PC-9 (cell line): ENCODE data around the gene LRRC1. TPM values are rescaled to one million over a fixed set of nuclear protein-coding genes. Genes with fewer than 3 reads are reported as not detected.
A peak's percentile ranks its signal among the peaks of the same experiment; 100 is the strongest.

Source experiments
- BruUV-seq: library from RNA; stranded (reverse); fragments of 400-500 nt; replicated peaks from 2 replicates; lab custom pipeline; 2021; lab: Mats Ljungman, UMichigan
- CTCF ChIA-PET: fragments of 300-600 bp; sonication (Branson Sonifier 250); formaldehyde crosslinking; loops from one replicate; lab custom pipeline; 2022; ENCODE audit warnings: antibody characterized with exemption; lab: Charles Lee
- POLR2A ChIA-PET: fragments of 300-600 bp; sonication (Branson Sonifier 250); formaldehyde crosslinking; loops from one replicate; lab custom pipeline; 2022; ENCODE audit warnings: antibody characterized with exemption; ENCODE audit not compliant: unreplicated experiment; lab: Charles Lee
- DNase-seq, 2 experiments: peaks; one replicate each; pipeline versions ENCODE4 v3.0.0 to v3.0.0-alpha.2; 2015 to 2022; ENCODE audit warnings: mixed read lengths in 1 of 2
- H2AFZ ChIP-seq: fragments of 200-600 bp; sonication (generic); 2 replicates; pipeline ENCODE4 v1.8.1; 2017; ENCODE audit warnings: antibody characterized with exemption
- H3F3A ChIP-seq: fragments of 200-600 bp; sonication (generic); 2 replicates; pipeline ENCODE4 v1.8.1; 2017; ENCODE audit warnings: antibody characterized with exemption, mild to moderate bottlenecking, low read depth; ENCODE audit not compliant: insufficient read depth
- H3K27ac ChIP-seq: fragments of 200-600 bp; sonication (generic); 2 replicates; pipeline ENCODE4 v1.6.1; 2016; ENCODE audit warnings: mixed run types
- H3K27me3 ChIP-seq: fragments of 200-600 bp; sonication (generic); 2 replicates; pipeline ENCODE4 v1.6.1; 2016; ENCODE audit warnings: low read depth, mixed run types; ENCODE audit not compliant: insufficient read depth
- H3K36me3 ChIP-seq: fragments of 200-600 bp; sonication (generic); 2 replicates; pipeline ENCODE4 v1.6.1; 2016; ENCODE audit warnings: low read depth, mixed run types
- H3K4me1 ChIP-seq: fragments of 200-600 bp; sonication (generic); replicated peaks from 2 replicates; pipeline ENCODE4 v1.6.1; 2016; ENCODE audit warnings: mixed run types; ENCODE audit not compliant: insufficient read depth
- H3K4me2 ChIP-seq: fragments of 200-600 bp; sonication (generic); 2 replicates; pipeline ENCODE4 v1.6.1; 2017; ENCODE audit warnings: mixed run types
- H3K4me3 ChIP-seq: fragments of 200-600 bp; sonication (generic); 2 replicates; pipeline ENCODE4 v1.6.1; 2016; ENCODE audit warnings: mixed run types
- H3K79me2 ChIP-seq: fragments of 200-600 bp; sonication (generic); 2 replicates; pipeline ENCODE4 v1.6.1; 2017; ENCODE audit warnings: low read depth, mixed run types
- H3K9me2 ChIP-seq: fragments of 200-600 bp; sonication (generic); 2 replicates; pipeline ENCODE4 v1.8.1; 2017; ENCODE audit warnings: mild to moderate bottlenecking; ENCODE audit not compliant: insufficient read depth
- H3K9me3 ChIP-seq: fragments of 200-600 bp; sonication (generic); 2 replicates; pipeline ENCODE4 v1.8.1; 2016; ENCODE audit warnings: low read depth; ENCODE audit not compliant: insufficient read depth
- H4K20me1 ChIP-seq: fragments of 200-600 bp; sonication (generic); 2 replicates; pipeline ENCODE4 v1.8.1; 2017; ENCODE audit not compliant: insufficient read depth
- CTCF ChIP-seq: fragments of 200-600 bp; sonication (generic); conservative IDR thresholded peaks from 2 replicates; pipeline ENCODE4 v1.6.1; 2017; ENCODE audit warnings: mixed run types, antibody characterized with exemption, mild to moderate bottlenecking, moderate library complexity
- EZH2 ChIP-seq: fragments of 200-600 bp; sonication (generic); IDR thresholded peaks from 2 replicates; pipeline ENCODE4 v1.8.0; 2017; ENCODE audit warnings: antibody characterized with exemption, low read depth
- intact Hi-C: fragments of 100-400 bp; cut with micrococcal nuclease; formaldehyde crosslinking; loops from one replicate; pipeline ENCODE4 v1.10.0; 2022; ENCODE audit not compliant: unreplicated experiment
- total RNA-seq: library from RNA; stranded (reverse); gene quantifications from 2 replicates; pipeline ENCODE4 v1.2.3, GENCODE V29; 2021

The LRRC1 gene
- total RNA-seq, 1 experiment from 2014 or later = 26.4 TPM

- intact Hi-C loops = loop anchor here (10.0 kb wide), 2 partner anchors 142 to 302 kb away; no protein-coding TSS in a partner anchor
- peak overlapping the region; percentile 92 for H2AFZ ChIP-seq
- H3K9me2 ChIP-seq = no peaks in the 10 kb centered on the region
- peak overlapping the region; percentile 86; the same call in 1 of the 2 replicates for H3K4me3 ChIP-seq
- peak overlapping the region; percentile 85 for H3K4me2 ChIP-seq
- no peak for TF ChIP-seq CTCF
- no peak for TF ChIP-seq EZH2
- peaks cover 30% of the 10 kb centered on the region for H3K4me1 ChIP-seq
- POLR2A ChIA-PET = interaction anchor here (0.5 to 0.6 kb wide), 2 partner anchors 249 to 637 kb away, joined by 4 to 20 read pairs; no protein-coding TSS in a partner anchor
- H3K36me3 ChIP-seq = no peaks in the 10 kb centered on the region
- peaks cover 4% of the 10 kb centered on the region; the same call in 1 of the 2 replicates for H4K20me1 ChIP-seq
- CTCF ChIA-PET = interaction anchor here (1.3 to 5.0 kb wide), 2 partner anchors 69 to 159 kb away, joined by 3 to 23 read pairs; no protein-coding TSS in a partner anchor
- peaks cover 70% of the 10 kb centered on the region for H3K79me2 ChIP-seq
- peaks cover 19% of the 10 kb centered on the region for H3F3A ChIP-seq
- H3K9me3 ChIP-seq = no peaks in the 10 kb centered on the region
- peak in 1 of 2 experiments; percentile 59 for DNase-seq
- H3K27ac ChIP-seq = peak overlapping the region; percentile 70
- BruUV-seq = no TSS peak
- no peaks in the 10 kb centered on the region for H3K27me3 ChIP-seq
These were observed 2.0 kb downstream of the LRRC1 start for GRCh38 chr6:53796791-53797190.

GRCh38 chr6:53797304-53797703 lies 2.5 kb downstream of the LRRC1 start:
- H3K9me2 ChIP-seq = no peaks in the 10 kb centered on the region
- H4K20me1 ChIP-seq = peaks cover 4% of the 10 kb centered on the region; the same call in 1 of the 2 replicates
- H3K4me1 ChIP-seq = peaks cover 25% of the 10 kb centered on the region
- H3K79me2 ChIP-seq = peaks cover 75% of the 10 kb centered on the region
- H3K27ac ChIP-seq = peak overlapping the region; percentile 70
- no peak overlapping the region for H2AFZ ChIP-seq
- intact Hi-C loops = loop anchor here (10.0 kb wide), 2 partner anchors 143 to 303 kb away; no protein-coding TSS in a partner anchor
- H3F3A ChIP-seq = peaks cover 19% of the 10 kb centered on the region
- BruUV-seq = no TSS peak
- H3K9me3 ChIP-seq = no peaks in the 10 kb centered on the region
- peak overlapping the region; percentile 86; the same call in 1 of the 2 replicates for H3K4me3 ChIP-seq
- POLR2A ChIA-PET = no interaction called here
- TF ChIP-seq CTCF = no peak
- TF ChIP-seq EZH2 = no peak
- CTCF ChIA-PET = interaction anchor here (0.6 to 5.0 kb wide), 2 partner anchors 79 to 159 kb away, joined by 3 to 23 read pairs; no protein-coding TSS in a partner anchor
- H3K4me2 ChIP-seq = peak overlapping the region; percentile 85
- no peak for DNase-seq
- no peaks in the 10 kb centered on the region for H3K27me3 ChIP-seq
- no peaks in the 10 kb centered on the region for H3K36me3 ChIP-seq

GRCh38 chr6:53799340-53799739 lies 4.5 kb downstream of the LRRC1 start:
- Histone ChIP-seq H3K27ac (no peak overlapping the region), H3K4me1 (peaks cover 16% of the 10 kb centered on the region), H3K9me2 (no peaks in the 10 kb centered on the region), H3K9me3 (no peaks in the 10 kb centered on the region), H3K79me2 (peaks cover 95% of the 10 kb centered on the region), H3K27me3 (no peaks in the 10 kb centered on the region), H4K20me1 (peaks cover 4% of the 10 kb centered on the region; the same call in 1 of the 2 replicates), H3F3A (peaks cover 19% of the 10 kb centered on the region), H3K36me3 (no peaks in the 10 kb centered on the region), H3K4me3 (no peak overlapping the region), H3K4me2 (no peak overlapping the region), H2AFZ (no peak overlapping the region)
- TF ChIP-seq CTCF = no peak
- no peak for TF ChIP-seq EZH2
- ChIA-PET CTCF (no interaction called here), POLR2A (interaction anchor here (0.7 kb wide), 1 partner anchor 11 kb away, joined by 4 read pairs; no protein-coding TSS in a partner anchor)
- intact Hi-C loops = loop anchor here (10.0 kb wide), 2 partner anchors 145 to 305 kb away; no protein-coding TSS in a partner anchor
- no peak for DNase-seq
- no TSS peak for BruUV-seq
